Vagina (tissue), 2 donors: ENCODE results near the gene INPP5A.

Experiments
- POLR2A ChIP-seq, 2 donors: fragments of 450-650 bp; IDR thresholded peaks; one replicate each; pipeline ENCODE4 v1.6.1; 2017; ENCODE audit warnings: antibody characterized with exemption in 2 of 2, mild to moderate bottlenecking in 2 of 2, moderate library complexity in 2 of 2
- POLR2AphosphoS5 ChIP-seq, 2 donors: sonication (generic); formaldehyde crosslinking; IDR thresholded peaks; one replicate each; pipeline ENCODE4 v1.9.0; 2017; ENCODE audit warnings: antibody characterized with exemption in 2 of 2, mild to moderate bottlenecking in 2 of 2, low read depth in 1 of 2; ENCODE audit not compliant: insufficient read depth in 1 of 2

GRCh38 chr10:132606031-132606491 lies 68.5 kb downstream of the INPP5A start:
- no peak for TF ChIP-seq POLR2A (IDR thresholded peaks at IDR 0.05)
- TF ChIP-seq POLR2AphosphoS5 (IDR thresholded peaks at IDR 0.05; ENCODE audit: insufficient read depth in 1 of 2, low read depth in 1 of 2): no peak
